ENCODE results near the gene NBAS.
"Not testable (repeated sequence)": the region's sequence is repeated elsewhere in the genome, so short reads cannot be mapped to it uniquely, and the experiment has no call there.

Gene NBAS

DNA sequence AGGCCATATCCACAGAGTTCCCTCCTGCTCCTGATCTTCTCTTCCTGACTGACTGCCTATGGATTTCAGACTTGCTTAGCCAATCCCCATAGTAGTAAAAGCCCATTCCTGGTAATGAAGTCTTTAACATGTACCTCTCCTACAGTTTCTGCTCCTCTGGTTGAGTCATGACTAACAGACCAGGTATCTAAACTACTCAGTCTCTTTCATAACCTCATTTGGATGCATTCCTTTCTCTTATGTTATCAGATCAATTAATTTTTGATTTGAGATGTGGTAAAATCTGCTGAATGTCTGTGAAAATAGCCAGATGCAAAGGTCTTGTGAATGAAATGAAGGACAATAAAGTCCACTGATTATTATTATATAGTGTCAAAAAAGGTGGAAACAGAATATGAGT lies 198.0 kb downstream of the NBAS start:
- DNase-seq = no peak

DNA sequence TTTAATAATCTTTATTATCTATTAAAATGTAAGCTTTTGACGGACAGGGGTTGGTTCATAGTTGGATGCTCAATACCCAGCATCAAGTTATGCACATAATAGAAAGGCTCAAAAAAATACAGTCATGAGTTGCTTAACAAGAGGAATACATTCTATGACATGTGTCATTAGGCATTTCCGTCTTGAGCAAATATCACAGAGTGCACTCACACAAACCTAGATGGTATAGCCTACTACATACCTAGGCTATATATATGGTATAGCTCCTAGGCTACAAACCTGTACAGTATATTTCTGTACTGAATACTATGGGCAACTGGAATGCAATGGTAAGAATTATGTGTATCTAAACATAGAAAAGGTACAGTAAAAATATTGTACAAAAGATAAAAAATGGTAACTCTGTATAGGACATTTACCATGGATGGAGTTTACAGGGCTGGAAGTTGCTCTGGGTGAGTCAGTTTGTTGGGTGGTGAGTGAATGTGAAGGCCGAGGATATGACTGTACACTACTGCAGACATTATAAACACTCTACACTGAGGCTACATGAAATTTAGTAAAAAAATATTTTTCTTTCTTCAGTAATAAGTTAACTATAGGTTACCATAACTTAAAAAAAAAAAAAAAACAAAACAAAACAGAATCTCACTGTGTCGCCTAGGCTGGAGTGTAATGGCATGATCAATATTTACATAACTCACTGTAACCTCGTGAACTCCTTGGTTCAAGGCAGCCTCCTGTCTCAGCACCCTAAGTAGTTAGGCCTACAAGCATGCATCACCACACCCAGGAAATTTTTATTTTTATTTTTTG lies 201.2 kb downstream of the NBAS start:
- no peak for DNase-seq

DNA sequence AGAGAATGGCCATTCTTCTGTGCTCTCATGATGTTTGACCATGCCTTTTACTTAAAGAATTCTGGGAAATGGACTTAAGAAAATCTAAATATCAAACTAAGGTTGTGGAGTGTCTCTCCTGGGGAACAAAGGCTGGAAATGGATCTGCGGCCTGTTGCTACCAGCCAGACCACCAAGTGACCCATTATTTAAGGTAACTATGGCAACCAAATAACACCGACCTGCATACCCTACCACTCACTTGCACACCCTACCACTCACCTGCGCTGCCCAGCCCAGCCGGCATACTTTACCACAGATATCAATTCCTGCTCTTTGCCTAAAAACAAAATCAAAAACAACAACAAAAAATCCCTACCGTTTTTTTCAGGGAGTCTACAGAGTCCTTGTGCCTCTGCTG lies 203.2 kb downstream of the NBAS start:
- DNase-seq = no peak

DNA sequence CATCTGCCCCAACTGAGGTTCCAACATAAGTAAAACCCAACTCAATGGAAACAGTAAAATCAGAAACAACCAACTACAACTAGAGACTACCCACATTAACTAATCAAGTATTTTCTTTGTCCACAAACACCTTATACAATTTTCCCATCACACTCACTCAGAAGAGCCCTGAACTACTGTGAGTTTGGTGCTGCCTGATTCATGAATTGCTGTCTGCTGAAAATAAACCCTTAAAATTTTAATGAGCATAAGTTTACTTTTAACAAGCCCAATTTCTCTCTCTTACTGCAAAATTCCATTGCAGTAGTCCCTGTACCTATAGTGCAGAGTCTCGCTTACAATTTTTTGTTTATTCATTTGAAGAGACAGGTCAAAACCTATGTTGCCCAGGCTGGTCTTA lies 203.9 kb downstream of the NBAS start:
- DNase-seq = no peak

DNA sequence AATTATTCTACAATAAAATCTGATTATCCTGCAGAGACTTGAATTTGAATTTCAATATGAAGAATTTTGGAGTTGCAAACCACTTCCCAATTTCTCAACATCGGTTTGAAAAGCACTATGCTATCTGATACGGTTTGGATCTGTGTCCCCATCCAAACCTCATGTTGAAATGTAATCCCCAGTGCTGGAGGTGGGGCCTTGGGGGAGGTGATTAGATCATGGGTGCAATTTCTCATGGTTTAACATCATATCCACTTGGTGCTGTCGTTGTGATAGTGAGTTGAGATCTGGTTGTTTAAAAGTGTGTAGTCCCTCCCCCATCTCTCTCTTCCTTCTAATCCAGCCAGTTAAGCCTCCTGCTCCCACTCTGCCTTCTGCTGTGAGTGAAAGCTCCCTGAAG lies 205.7 kb downstream of the NBAS start:
- DNase-seq = no peak

DNA sequence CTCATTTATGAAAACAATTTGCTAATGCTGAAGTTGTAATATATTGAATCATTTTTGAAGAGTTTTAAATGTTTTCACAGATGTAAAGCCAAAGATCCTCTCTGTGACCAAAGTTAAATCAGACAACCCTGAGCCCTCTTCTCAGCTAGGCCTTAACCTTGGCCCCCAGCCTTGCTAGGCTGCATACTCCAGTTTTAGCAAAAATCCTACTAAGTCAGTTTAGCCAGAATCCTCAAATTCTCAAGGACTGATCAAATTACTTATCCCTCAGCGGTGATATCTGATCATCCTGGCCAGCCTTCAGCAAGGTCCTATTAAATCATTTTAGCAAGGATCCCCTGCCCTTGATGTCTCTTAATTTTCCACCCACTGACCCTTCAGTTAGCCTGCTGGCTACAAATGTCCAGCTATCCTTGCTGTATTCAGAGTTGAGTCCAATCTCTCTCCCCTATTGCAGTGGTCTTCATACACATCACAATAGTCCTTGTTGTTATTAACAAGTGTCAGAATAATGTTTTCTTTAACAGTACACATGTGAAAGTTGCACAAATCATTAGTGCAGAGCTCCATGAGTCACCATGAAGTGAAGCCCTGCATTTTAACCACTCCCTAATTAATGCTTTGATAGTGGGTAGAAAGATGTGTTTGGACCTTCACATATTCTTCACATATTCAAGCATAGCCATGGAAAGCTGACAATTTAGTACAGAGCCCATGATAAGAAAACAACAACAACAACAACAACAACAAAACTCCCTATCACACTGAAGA lies 206.4 kb downstream of the NBAS start:
- no peak for DNase-seq

DNA sequence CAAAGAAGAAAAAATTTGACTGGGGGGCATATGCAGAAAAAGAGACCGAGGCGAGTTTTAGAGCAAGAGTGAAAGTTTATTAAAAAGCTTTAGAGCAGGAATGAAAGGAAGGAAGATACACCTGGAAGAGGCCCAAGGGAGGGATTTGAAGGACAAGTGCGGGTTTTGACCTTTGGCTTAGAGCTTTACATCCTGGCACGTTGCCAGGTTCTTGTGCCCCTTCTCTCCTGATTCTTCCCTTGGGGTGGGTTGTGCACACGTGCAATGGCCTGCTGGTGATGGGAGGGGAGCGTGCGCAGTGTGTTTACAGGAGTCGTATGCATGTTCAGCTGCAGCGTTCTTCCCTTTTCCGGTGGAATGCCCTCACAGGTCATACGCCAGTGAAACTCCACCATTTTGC lies 208.8 kb downstream of the NBAS start:
- DNase-seq = no peak

DNA sequence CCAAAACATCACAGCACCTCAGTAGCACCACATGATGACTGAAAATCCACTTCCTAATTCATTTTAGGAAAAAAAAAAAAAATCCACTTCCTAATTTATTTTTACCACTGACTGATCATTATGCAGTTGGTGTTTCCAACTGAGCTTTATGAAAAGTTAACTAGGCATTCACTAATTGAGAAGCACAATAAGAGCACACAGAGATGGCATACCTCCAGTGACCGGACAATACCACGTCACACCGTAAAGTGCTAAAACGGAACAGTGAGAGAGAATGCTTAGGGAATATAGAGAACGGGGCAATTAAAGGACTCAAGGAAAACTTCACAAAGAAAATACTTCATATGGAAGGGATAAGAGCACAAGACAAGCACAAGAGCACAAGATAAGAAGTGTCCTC lies 212.5 kb downstream of the NBAS start:
- DNase-seq = no peak

DNA sequence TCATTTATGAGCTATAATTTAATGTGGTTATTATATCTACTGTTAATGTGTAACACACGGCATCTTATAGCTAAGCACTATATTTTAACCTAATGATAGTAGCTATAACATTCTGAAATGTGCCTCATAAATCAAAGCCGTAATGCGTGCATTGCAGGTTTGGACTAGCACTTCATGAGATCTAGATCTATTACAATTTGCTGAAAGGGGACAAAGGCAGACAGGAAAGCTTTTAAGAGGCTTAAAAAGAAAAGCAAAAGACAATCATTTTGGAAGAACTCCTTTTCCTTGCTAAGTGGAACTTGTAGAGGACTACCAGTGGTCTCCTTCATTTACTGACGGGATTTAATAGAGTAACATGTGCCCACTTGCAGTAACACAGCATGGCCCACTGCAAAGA lies 213.1 kb downstream of the NBAS start:
- DNase-seq = no peak

DNA sequence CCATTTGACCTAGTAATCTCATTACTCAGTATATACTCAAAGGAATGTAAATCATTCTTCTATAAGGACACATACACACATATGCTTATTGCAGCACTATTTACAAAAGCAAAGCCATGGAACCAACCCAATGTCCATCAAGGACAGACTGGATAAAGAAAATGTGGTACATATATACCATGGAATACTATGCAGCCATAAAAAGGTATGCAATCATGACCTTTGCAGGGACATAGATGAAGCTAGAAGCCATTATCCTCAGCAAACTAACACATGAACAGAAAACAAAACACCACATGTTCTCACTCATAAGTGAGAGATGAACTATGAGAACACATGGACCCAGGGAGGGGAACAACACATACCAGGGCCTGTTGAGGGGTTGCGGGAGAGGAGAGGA lies 214.5 kb downstream of the NBAS start:
- DNase-seq = no peak

DNA sequence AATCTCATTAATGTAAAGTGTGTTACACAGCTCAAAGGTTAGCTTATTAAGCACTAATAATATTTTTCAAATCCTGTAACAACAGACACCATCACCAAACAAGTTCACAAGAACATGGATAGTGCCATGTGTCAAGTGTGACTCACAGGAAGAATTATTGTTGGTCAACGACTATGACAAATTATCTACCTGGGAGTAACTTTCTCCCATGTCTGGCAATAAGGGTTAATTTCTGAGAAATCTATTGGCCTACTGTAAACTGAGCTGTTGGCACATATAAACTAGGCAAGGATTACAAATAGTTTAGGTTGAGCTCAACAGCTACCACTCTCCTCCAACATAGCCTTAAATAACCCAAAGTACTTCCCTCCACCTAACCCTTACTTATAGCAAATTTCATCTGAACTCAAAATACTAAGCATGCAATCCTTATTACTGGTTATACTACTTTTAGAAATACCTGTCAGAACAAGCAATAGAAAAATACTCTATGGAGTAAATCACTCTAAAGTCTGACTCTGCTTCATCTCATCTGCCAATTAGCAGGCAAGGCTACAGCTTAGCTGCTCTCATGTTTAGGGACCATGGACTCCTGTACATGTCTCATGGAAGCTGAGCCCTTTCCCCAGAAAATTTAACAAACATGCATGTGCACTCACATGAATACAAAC lies 223.0 kb downstream of the NBAS start:
- DNase-seq = no peak

DNA sequence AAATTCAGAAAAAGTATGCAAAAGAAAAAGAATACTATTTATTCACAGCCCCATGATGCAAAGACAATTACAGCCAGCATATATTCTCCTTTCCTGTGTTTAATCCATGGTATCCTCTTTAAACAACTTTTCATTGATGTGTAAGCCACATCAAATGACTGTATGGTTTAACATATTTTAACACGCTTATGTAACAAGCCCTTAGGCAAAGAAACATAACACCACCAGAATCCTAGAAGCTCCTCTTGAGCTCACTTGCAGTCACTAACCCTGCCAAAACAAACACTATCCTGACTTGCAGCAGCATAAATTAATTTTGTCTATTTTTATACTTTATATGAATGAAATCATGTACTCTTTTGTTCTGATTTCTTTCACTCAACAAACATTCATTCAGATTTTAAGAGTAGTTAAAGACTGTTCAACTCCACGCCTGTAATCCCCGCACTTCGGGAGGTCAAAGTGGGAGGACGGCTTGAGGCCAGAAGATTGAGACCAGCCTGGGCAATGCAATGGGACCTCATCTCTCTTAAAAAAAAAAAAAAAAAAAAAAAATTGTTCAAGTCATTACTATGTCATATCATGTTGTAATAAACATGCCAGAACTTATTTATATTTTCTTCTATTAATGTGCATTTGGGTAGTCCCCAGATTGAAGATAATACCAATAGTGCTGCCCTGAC lies 226.3 kb downstream of the NBAS start:
- no peak for DNase-seq

DNA sequence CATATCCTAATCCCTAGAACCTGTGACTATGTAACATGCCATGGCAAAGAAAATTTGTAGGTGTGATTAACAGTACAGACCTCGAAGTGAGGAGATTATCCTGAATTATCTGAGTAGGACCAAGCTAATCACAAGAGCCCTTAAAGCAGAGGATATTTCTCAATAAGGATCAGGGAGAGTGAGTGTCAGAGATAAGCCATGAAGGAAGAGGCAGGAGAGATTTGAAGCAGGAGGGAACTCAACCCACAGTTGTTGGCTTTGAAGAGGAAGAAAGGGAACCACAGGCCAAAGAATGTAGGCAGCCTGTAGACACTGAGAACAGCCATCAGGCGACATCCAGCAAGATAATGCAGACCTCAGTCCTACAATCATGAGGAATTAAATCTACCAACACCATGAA lies 229.3 kb downstream of the NBAS start:
- no peak for DNase-seq

DNA sequence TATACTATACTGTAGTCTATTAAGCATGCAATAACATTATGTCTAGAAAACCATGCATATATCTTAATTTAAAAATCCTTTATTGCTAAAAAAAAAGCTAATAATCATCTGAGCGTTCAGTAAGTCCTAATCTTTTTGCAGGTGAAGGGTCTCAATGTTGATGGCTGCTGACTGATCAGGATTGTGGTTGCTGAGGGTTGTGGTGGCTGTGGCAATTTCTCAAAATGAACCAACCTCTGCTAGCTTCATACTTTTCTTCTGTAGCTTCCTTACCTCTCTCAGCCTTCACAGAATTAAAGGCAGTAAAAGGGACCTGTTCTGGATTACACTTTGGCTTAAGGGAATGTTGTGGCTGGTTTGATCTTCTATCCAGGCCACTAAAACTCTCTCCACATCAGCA lies 235.8 kb downstream of the NBAS start:
- DNase-seq = no peak

DNA sequence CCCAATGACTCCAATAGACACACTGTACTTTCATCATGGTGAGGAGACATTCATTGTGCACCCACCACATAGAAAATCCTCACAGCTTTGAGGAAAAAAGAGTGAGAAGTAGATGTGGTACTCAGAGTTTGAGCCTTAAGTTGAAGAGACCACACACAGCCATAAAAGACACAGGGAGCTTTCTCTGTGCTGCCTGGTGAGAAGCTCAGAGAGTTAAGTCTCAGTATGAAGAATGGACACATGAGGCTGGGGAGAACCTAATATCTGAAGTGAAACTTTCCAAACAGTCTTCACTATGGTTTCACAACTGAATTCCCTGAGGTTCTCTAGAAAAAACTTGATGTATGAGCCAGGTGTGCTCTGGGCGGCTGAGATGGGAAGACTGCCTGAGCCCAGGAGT lies 237.9 kb downstream of the NBAS start:
- no peak for DNase-seq

DNA sequence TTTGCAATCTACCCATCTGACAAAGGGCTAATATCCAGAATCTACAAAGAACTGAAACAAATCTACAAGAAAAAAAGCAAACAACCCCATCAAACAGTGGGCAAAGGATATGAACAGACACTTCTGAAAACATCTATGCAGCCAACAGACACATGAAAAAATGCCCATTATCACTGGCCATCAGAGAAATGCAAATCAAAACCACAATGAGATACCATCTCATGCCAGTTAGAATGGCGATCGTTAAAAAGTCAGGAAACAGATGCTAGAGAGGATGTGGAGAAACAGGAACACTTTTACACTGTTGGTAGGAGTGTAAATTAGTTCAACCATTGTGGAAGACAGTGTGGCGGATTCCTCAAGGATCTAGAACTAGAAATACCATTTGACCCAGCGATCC lies 239.7 kb downstream of the NBAS start:
- DNase-seq = not testable (repeated sequence)

DNA sequence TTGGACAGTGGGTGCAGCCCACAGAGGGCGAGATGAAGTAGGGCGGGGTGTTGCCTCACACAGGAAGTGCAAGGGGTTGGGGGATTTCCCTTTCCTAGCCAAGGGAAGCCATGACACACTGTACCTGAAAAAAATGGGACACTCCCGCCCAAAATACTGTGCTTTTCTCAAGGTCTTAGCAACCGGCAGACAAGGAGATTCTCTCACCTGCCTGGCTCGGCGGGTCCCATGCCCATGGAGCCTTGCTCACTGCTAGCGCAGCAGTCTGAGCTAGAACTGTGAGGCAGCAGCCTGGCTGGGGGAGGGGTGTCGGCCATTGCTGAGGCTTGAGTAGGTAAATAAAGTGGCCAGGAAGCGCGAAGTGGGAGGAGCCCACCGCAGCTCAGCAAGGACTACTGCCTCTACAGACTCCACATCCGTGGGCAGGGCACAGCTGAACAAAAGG lies 244.7 kb downstream of the NBAS start:
- no peak for DNase-seq

DNA sequence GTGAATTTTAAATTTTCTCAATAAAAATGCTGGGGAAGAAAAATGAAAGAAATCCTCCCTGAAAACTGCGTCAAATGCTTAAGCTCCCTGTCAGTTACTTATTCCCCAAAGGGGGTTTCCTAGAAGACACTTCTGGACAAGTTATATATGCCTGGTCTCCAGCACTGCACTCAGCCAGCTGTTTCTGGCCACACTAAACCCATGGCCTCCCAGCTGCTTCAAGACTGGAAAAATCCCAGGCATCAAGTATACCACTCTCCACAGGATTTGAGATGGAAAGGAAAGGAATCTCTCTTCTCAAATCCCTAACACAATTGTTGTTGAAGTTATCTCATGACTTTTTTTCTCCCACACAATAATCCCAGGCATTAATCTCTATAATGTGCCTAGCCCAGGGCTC lies 245.7 kb downstream of the NBAS start:
- DNase-seq = no peak

DNA sequence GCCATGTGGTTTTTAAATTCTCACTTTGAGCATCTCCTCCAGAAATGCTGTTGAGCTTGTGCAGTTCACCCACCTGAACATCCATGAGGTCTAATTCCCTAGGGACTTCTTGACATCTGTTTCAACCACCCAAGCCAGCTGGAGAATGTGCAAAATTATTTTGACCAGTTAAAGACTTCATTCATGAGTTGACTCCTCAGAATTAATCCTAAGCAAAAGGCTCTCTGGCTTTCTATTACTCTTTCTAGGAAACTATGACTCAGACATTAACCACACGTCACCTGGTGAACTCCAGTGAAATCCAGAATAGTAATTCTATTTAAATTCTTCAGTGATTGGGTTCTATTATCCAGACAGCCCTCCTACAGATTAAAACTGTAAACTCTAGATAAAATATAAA lies 247.5 kb downstream of the NBAS start:
- no peak for DNase-seq

DNA sequence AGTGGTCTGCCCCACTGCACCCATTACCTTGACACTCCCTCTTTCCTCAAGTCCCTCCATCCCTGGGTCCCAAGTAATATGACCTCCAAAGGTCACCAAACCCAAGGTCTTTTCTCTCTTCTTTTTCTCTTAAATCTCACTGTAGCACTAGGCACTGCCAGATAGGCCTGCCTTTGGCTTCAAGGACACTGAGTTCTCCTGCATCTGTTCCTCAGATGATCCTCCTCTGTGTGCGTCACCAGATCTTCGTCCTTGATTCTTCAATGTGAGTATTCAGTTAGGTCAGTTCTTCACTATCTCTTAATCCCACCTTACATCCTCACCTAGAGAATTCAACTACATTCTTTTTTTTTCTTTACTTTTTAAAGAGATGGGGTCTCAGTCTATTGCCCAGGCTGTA lies 249.2 kb downstream of the NBAS start:
- DNase-seq = no peak

DNA sequence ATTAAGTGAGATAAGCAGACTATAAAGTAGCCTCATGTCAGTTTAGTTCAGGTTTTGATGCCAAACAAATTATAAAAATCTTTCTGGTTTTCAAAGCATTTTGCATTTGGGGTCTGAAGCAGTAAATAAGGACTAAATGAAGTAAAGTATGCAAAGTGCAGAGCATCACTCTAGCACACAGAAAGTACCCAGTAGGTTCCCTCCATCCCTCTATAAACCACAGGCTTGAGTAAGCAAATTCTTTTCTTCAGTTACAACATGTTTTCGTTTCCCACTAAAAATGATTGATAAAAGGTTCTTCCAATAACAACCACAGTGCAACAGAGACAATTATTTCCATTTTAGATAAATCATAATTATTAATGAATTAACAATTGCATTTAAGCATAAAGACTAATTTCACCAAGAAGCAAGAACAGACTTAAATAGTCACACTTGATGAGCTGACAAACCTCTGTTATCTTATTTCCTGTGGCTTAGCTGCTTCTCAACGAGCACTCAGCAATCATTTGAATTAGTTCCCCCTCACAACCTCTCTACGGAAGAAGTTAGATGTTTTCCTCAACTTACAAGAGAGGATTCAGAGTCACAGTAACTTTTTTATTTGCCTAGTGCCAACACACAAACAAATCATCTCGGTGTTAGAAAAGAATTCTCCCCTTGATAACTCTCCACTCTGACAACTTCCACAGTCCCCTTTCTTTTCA lies 249.8 kb downstream of the NBAS start:
- no peak for DNase-seq

Data from hypothalamus (tissue), 51 donors.